Stimulated activated CD8-positive, alpha-beta memory T cell treated with anti-CD3 and anti-CD28 coated beads, Interleukin-15, amount 100 ng/mL, for 4 hours (primary cell): ENCODE data around the gene MTCP1.

ENCODE experiments used
- DNase-seq, 2 donors: peaks; one replicate each; pipeline ENCODE4 v3.0.0-alpha.2; 2020; ENCODE audit warnings: low read depth in 2 of 2

MTCP1 gene, protein sequence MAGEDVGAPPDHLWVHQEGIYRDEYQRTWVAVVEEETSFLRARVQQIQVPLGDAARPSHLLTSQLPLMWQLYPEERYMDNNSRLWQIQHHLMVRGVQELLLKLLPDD

DNA sequence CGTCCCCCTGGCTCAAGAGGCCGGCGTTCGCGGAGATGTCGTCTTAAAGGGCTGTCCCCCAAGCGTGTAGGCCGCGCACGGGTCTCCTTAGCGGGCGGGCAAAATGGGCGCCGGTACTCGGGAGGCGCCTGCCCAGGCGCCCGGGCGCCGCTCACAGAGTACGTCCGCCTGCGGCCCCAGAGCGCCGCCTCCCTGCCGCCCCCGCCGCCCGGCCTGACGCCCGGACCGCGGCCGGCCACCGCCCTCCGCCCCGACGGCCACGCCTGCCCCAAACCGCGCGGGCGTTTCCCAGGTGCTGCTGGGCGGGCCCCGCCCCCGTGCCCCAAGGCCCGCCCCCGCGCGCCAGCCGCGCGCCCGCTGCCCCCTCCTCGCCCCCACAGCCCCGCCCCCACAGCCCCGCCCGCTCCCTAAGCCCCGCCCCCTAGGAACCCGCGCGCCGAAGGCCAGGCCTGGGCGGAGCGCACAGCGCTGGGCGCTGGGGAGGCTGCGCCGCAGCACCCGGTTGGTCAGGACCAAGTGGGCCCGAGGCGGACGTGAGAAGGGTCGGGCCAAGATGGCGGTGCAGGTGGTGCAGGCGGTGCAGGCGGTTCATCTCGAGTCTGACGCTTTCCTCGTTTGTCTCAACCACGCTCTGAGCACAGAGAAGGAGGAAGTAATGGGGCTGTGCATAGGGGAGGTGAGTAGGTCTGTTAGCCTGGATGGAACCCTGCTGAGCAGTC, at the start of gene MTCP1, which contains the start of the genes BRCC3 and CMC4:
MTCP1 (minus strand) TSS at position 162 of the 719 bp plus-strand sequence. CDS start 5,126 bp downstream, outside the sequence.
BRCC3 (plus strand) TSS at position 534 of the 719 bp plus-strand sequence; CDS start at position 554, 20 bp downstream.
CMC4 (minus strand) TSS at position 162 of the 719 bp plus-strand sequence. CDS start 7,113 bp downstream, outside the sequence.
- peak; percentile 34 to 53 for DNase-seq

DNA sequence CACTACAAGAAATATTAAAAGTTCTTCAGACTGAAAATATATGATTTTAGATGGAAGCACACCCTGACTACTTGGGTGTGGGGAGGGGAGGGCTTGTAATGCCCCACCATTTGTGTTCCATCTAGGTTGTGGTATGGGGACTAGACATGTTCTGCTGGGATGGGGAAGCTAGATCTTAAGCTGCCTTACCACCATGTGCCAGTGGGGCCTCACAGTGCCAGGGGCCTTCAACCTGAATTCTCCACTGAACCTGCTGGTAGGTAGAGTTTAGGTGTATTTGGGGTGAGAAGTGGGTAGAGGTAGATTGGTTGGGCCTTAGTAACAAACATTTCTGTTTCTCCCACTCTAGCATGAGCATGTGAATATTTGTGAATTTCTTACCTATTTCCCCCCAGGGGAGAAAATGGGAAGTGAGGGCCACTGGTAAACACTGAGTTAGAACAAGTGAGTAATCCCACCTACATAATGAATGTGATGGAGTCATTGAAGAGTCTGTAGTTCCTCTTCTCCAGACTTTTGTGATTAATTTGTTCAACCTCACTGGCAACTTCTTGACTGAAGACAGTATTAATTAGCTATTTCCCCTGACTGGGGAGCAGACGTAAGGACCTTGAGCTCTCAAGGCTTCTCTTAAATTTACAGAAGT, 44.4 kb upstream of the MTCP1 start:
- no peak for DNase-seq

DNA sequence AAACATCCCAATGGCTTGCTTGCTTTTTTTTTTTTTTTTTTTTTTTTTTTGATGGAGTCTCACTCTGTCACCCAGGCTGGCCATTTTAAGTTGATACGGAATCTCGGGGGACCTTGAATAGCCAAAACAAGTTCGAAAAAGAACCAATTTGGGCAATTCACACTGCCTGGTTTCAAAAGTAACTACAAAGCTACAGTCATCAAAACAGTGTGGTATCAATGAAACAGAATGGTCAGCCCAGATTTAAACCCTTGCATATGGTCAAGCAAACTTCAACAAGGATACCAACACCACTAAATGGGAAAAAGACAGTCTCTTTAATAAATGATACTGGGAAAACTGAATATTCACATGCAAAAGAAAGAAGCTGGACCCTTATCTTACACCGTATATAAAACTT, 42.2 kb upstream of the MTCP1 start:
- DNase-seq, result no peak

DNA sequence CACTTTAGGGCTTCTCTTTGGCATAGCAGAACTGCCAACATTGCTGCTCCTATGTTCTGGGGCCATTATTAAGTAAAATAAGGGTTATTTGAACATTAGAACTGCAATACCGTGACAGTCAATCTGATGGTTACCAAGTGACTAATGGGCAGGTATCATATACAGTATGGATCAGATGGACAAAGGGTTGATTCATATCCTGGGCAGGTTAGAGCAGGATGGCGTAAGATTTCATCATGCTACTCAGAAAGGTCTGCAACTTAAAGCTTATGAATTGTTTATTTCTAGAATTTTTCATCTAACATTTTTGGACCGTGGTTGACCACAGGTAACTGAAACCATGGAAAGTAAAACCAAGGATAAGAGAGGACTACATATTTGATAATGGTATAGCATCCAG, 41.2 kb upstream of the MTCP1 start:
- DNase-seq, result no peak

DNA sequence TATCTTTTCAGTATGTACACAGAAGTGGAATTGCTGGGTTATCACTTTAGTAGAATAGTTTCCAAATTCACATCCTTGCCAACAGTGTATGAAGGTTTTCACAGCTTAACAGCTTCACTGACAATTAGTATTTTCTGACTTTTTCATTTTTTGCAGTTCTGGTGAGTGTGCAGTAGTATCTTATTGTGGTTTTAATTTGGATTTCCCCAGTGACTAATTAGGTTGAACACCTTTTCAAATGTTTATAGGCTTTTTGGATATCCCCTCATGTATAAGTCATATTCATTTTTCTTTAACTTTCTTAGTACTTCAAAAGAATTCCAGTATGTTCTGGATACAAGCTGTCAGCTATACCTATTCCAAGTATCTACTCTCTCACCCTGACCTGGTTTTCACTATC, 37.5 kb upstream of the MTCP1 start:
- no peak for DNase-seq

DNA sequence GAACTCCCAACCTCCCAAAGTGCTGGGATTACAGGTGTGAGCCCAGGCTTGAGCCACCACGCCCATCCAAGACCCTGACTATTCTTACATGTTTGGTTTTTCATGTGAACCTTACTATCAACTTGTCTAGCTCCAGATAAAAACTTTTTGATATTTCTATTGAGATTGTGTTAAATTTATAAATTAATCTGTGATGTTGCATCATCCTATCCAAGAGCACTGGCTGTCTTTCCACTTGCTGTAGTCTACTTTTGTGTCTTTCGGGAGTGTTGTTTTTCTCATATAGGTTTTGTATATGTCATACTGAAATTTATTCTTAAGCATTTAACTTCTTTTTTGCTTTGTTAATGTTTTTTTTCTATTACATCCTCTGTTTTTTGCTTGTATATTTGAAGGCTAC, 35.0 kb upstream of the MTCP1 start:
- no peak for DNase-seq

DNA sequence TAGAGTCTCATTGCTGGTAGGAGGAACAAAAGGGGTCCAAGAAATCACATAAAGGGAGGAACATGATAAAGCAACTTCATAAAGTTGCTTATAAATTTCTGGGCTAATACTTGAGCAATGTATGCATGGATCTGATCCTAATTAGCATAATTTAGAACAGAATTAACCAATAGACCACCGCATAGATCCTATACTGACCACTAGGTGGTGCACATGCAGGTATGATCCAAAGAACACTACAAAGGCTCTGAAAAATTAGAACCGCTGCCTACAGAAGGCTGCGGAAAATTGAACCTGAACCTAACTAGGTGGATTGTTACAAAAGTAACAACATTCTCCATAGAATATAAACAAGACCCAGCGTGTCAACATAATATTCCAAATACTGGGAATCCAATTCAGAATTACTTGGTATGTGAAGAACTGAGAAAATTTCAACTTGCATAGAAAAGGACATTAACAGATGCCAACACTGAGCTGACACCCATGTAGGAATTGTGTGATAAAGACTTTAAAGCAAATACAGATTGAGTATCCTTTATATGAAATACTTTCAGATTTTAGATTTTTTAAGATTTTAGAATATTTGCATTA, 23.6 kb upstream of the MTCP1 start:
- no peak for DNase-seq

DNA sequence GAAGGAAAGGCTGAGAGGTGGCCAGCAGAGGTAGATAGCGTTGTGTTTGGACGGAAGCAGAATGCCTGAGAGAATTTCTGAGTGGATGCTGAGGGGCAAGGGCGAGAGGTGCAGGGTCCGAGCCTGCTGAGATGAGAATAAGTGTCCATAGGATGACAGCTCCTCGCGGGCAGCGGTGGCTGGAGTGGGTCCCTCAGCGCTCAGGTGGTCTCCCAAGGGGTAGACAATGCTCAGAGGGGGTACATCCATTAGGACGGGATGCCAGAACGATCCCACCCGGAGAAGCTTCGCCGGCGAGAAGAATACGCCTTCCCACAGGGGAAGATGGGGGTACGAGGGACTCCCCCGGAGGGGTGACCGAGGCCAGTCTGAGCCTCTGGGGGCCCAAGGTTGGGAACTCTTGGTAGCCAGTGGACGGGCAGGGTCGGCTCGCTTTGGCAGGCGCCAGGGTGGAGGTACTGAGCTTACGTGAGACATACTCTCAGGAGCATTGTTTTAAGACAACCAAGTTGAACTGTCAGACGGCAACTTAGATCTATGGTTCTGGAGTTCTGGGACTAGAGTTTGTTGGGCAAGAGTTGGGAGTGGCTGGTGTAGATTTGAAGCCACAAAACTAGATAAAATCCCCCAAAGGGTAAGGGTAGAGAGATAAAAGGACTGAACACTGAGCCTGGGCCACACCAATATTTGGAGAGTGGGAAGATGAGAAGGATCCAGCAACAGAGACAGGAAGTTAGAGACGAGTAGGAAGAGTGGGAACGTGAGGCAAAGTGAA, 16.2 kb upstream of the MTCP1 start:
- no peak for DNase-seq

DNA sequence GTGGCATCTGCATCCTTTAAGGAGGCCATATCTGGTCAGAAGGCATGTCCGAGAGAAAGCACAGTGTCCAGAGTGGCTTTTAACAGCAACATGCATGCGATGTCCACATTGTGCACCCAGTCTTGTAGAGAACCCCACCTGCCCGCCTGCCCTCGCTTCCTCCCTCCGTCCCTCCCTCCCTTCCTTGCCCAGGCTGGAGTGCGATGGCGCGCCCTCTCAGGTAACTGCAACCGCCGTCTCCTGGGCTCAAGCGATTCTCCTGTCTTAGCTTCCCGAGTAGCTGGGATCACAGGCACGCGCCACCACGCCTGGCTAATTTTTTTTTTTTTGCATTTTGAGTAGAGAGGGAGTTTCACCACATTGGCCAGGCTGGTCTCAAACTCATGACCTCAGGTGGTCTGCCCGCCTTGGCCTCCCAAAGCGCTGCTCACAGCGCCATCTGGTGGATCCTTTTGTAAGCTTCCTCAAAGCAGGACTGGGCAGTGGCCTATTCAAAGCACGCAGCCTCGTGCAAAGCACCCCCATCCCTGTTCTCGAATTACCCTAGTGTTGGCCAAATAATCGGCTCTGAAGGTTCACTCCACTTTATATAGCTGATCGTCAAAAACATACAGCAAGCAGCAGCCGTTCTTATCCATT, 15.4 kb upstream of the MTCP1 start:
- no peak for DNase-seq

DNA sequence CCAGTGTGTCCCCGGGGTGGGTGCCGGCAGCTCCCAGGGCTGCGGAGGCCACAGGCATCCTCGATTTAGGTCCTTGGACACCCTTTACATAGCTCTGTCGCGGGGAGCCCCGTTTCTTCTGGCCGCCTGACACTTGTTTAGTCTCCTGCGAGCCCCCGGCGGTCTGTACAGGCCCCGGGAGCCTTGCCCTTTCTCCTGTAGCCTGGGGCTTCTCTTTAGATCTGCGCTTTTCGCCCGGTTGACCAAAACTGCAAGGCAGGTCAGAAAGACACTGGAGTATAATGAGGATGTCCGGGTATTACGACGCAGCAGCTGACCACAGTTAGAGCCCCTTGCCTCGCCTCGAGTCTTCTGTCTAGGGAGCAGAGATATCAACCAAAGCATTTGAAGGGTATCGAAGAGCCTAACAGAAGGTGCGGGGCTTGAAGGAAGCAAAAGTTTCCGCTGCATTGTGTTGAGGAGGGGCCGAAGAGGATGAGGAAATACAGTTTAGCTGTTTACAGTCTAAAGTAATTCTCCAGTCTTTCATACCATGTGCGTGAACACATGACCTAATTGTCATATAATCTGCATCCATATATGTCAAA, 851 bp upstream of the MTCP1 start:
- DNase-seq, result no peak

DNA sequence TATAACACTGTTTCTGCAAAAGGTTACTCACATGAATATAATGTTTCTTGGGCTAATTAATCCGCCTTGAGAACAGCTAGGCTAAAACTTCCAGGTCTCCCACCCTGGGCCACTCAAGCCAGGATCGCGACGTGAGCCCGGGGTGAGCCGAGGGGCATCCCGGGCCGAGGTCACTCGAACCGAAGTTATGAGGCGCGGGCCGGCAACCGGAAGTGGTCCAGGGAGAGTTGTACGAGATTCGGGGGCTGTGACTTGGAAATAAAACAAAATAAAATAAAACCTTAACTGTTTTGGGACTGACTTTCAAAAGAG, 317 bp downstream of the MTCP1 start:
- no peak for DNase-seq

DNA sequence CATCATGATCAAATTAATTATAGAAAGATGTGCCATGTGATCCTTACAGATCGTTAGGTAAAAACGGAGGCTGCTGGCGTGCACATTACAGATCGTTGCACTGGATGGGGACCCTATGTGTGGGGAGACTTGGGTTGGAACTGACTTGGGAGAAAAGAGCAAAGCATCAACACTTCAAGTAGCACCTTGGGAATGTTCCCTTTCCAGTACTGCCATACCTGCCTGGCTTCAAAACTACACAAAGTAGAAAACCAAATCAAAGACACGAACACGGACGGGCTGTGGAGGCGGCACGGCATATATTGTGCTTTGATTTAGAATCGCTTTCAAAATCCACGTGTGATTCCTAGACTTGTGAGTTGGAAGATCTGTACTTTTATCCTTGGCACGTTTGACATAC, 898 bp downstream of the MTCP1 start:
- DNase-seq, result no peak

DNA sequence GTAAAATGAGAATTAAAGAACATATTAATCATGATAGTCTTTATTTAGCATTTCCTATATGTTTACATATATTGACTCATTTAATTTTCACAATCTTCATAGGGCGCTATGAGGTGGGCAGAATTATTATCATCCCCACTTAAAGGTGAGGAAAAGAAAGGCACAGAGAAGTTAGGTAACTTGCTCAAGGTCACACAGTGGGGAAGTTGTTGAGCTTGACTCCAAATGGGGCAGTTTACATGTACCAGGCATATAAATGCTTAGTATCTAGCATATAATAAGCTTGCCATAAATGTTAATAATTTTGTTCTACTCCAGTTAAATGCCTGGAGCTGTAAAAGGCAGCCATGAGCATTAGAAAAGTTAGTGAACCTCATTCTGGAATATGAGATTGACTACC, 1.5 kb downstream of the MTCP1 start:
- DNase-seq, result no peak

DNA sequence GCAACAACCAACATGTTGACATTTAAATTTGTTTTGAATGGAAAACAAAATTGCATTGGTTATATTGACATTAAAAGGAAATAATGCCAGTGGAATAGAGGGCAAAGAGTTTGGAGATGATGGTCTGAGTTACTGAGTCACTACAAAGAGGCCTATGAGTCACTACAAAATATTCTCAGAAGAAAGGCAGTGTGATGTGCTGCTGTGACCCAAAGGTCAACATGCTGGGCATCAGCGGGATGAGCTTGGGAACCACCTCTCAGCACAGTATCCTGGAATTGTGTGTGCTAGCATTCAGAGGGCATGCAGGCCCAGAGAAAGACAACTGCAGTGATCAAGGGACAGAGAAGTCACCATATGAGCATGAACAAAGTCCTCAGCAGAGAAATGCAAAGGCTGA, 2.8 kb downstream of the MTCP1 start:
- DNase-seq, result no peak

DNA sequence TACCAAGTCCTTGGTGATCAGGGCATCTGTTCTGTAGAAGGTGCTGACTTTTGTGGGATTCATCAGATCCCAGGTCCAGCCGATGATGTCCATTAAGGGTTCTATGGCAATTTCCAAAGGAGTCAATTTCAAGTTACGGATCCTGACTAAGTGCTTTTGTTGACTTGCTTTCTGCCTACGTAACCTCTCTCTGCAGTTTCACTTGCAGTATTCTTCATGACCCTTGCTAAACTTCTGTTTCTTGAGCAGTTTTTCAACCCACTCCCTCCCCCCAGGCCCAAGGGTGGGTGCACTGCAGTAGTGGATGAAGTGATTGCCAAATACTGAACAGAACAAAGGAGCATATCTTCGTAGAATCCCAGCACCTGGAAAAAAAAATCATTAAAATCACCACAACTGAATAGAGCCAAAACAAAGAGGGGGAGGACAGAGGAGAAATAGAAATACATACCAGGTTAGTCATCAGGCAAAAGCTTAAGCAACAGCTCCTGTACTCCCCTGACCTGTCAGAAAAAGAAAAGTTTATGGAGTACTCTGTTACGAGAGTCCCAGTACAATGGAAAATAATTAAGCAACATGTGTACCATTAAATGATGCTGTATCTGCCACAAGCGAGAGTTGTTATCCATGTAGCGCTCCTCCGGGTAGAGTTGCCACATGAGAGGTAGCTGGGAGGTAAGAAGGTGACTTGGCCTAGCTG, 5.8 kb downstream of the MTCP1 start:
- DNase-seq, result no peak

DNA sequence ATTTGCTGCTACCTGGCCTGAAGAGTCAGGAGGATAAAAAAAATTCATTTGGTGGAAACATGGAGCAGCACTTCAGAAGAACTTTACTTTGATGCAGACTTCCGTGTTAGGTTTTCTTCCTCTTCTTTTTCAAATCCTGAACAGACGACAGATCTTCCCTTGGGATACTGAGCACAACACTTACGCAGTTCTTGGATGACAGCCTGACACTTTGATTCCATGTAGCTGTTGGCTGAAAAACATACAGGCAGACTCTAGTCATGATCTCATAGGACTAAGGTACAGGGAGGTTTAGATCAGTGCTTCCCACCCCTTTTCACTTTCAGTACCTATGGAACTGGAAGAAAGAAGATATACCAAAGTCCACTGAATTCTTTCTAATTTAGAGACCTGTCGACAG, 9.2 kb downstream of the MTCP1 start:
- DNase-seq, result no peak

DNA sequence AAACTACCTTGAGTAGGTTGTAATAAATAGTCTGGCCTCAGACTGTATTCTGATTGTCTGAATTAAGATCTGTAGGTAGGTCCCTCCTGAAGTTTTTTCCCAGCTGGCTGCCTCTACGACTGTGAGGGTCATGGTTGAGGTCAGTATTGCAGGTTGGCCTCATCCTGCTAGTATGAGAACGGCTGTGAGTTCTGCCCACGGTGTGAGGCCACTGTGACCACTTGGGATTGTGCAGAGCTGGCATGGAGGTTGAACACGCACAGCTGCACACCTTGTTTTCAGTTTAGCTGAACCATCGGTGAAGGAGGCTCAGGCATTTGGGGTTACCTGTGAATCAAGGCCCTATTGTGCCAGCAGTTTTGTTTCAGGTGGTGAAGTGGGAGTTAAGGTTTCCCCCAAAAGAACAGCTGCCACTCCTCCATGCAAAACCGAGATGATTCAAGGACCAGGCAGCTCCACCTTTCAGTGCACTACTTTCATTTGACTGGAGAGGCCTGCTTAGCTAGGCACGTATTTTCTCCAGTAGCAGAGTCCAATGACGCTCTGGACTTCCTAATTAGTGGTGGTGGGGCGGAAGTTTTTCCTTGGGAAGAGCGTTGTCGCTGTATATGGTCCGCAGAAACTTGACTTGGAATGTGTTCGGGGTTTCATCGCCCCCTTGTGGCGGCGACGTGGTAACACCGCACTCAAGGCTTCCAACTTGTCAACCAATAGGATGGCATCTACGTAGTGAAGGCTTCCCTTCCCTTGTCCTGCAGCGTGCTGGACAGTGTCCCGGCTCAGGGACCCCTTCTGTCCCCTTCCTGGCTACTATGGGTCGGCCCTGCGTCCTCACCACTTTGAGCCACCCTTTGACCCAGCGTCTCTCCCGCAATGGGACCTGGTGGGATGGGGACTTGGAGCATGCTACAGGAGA, 13.8 kb downstream of the MTCP1 start:
- no peak for DNase-seq

DNA sequence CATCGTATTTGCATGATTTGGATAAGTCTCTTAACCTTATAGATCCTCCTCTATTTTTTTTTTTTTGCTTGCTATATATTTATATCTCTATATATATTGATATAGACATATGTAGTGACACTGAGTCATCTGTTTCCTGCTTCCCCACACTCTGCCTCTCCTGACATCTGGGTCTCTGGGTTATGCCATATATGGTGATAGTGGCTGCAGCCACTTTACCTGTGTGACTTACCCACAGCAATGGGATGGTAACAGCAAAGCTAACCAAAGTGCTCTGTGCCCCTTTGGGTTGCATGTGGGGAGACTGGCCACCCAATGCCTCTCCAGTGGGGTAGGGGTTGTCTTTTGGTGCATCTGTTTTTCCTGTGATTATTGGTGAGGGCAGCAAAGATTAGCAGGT, 14.5 kb downstream of the MTCP1 start:
- no peak for DNase-seq

DNA sequence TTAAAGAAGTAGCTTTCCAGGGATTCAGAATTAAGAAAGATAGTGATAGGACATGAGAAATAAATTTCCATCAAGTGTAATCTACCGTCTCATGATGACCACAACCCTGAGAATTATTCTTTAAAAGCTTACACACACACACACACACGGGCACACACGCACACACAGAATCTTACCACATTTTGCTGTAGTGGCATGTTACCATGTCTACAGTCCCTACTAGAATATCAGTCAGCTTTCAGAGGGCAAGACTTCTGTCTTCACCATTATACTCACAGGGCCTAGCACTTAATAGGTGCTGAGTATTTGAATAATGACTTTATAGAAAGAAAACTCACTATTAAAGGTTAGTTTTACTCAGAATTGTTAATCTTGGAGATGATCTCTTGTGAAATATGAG, 15.4 kb downstream of the MTCP1 start:
- no peak for DNase-seq

DNA sequence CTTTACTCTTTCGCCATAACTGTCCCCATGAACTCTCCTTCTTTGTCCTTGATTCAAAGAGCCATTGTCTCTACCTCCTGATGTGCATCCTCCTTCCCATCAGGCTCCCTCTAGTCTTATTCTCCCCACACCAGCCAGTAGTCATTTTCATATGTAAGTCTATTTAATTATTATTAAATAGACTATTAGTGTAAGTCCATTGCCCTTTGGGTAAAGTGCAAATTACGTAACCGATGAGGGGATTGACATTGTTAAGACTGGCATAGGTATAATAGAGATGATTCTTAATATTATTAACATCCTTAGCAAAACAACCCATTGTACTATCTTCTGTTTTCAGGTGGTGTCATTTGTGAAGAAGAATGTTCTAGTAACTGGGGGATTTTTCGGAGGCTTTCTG, 16.7 kb downstream of the MTCP1 start:
- no peak for DNase-seq
